Activated CD4-positive, CD25-positive, alpha-beta regulatory T cell treated with anti-CD3 and anti-CD28 coated beads, Interleukin-2, amount 50 U/mL, for 24 hours (primary cell): Measurements from ENCODE around the gene CCDC88B.

ENCODE experiments used
- ATAC-seq, 2 donors: fragments of 150-1000 bp; cut with Tn5 transposase; one replicate each; pipeline ENCODE4 v1.10.0; 2021; ENCODE audit warnings: mild to moderate bottlenecking in 1 of 2, moderate library complexity in 1 of 2

CCDC88B gene

GRCh38 chr11:64343767-64344559 lies 4.0 kb downstream of the CCDC88B start:
- no peak for ATAC-seq

- ATAC-seq = no peak
Observed at GRCh38 chr11:64344787-64345186, 4.8 kb downstream of the CCDC88B start.

GRCh38 chr11:64347193-64347867 lies 7.3 kb downstream of the CCDC88B start:
- ATAC-seq = no peak

GRCh38 chr11:64348383-64349024 lies 8.5 kb downstream of the CCDC88B start:
- no peak for ATAC-seq

- no peak for ATAC-seq
Observed at GRCh38 chr11:64349025-64349387, 9.0 kb downstream of the CCDC88B start.

- no peak for ATAC-seq
Observed at GRCh38 chr11:64349404-64349803, 9.4 kb downstream of the CCDC88B start.

- ATAC-seq = no peak
Observed at GRCh38 chr11:64351136-64351631, 11.2 kb downstream of the CCDC88B start.

GRCh38 chr11:64352099-64352994 lies 12.3 kb downstream of the CCDC88B start:
- no peak for ATAC-seq

- no peak for ATAC-seq
Observed at GRCh38 chr11:64352995-64353714, 13.2 kb downstream of the CCDC88B start.

- no peak for ATAC-seq
Observed at GRCh38 chr11:64353715-64354506, 13.9 kb downstream of the CCDC88B start.

- no peak for ATAC-seq
Observed at GRCh38 chr11:64355078-64355940, 15.3 kb downstream of the CCDC88B start.

- no peak for ATAC-seq
Observed at GRCh38 chr11:64356498-64357411, 16.8 kb downstream of the CCDC88B start.

- ATAC-seq = no peak
Observed at GRCh38 chr11:64357446-64357845, 17.4 kb downstream of the CCDC88B start.

- peak; percentile 67 to 69 for ATAC-seq
Observed at GRCh38 chr11:64357904-64358535, 18.0 kb downstream of the CCDC88B start.

- no peak for ATAC-seq
Observed at GRCh38 chr11:64358536-64358906, 18.5 kb downstream of the CCDC88B start.

GRCh38 chr11:64358907-64359711 lies 19.1 kb downstream of the CCDC88B start, which contains the start of gene RPS6KA4:
TSS of gene RPS6KA4 (plus strand) at chr11:64359162. CDS start at chr11:64359236, 74 bp downstream.
- ATAC-seq = peak; percentile 82 to 83

- ATAC-seq = no peak
Observed at GRCh38 chr11:64359712-64360445, 19.9 kb downstream of the CCDC88B start.
